ENCODE data around the gene MAGEB16. TPM values are rescaled to one million over a fixed set of nuclear protein-coding genes. Genes with fewer than 3 reads are reported as not detected.

Gene MAGEB16
- not detected in 2 replicates for total RNA-seq

GRCh38 chrX:35798042-35798441 is at the start of gene MAGEB16:
MAGEB16 (plus strand) TSS chrX:35798342; CDS start chrX:35802197, 3,855 bp downstream.

Other genes starting within 250 kb of the MAGEB16 start
- not detected in 2 replicates for gene CFAP47, start 121.4 kb downstream of the MAGEB16 start, total RNA-seq